Measurements from ENCODE around the gene COG5. TPM values are rescaled to one million over a fixed set of nuclear protein-coding genes. Genes with fewer than 3 reads are reported as not detected.

The COG5 gene
- total and polyA plus RNA-seq, 2 of the 4 experiments (the other 2 are of a cell fraction) = 18.5 to 27.4 TPM

- H2BK20ac ChIP-seq (ENCODE audit: low read depth, low read length) = no peak overlapping the region
- no peak overlapping the region for H3K4me2 ChIP-seq (ENCODE audit: low read depth, low read length)
- in situ Hi-C loops (cut with MboI; ENCODE audit: low sequenced_read_pairs) = no loop called here
- dilution Hi-C loops (cut with HindIII; ENCODE audit: low sequenced_read_pairs, unreplicated experiment) = no loop called here
- peaks cover 6% of the 10 kb centered on the region for H3K9me1 ChIP-seq (ENCODE audit: insufficient read depth, low read length)
- H3K36me3 ChIP-seq (ENCODE audit: control insufficient read depth, insufficient read depth, low read length) = peaks cover 22% of the 10 kb centered on the region
- TF ChIP-seq NFE2L2 (IDR thresholded peaks at IDR 0.05; ENCODE audit: low read depth, low read length) (no peak), MXI1 (IDR thresholded peaks at IDR 0.05; ENCODE audit: borderline replicate concordance, low read depth, low read length) (no peak), MAZ (IDR thresholded peaks at IDR 0.05; ENCODE audit: borderline replicate concordance, low read depth, low read length) (no peak), RCOR1 (IDR thresholded peaks at IDR 0.05; ENCODE audit: insufficient replicate concordance, low read length) (no peak), RFX5 (IDR thresholded peaks at IDR 0.05; ENCODE audit: low read depth, low read length) (no peak), RAD21 (IDR thresholded peaks at IDR 0.05; ENCODE audit: low read length) (no peak), ELK1 (IDR thresholded peaks at IDR 0.05; ENCODE audit: borderline replicate concordance, low read depth, low read length) (no peak), MAFK (IDR thresholded peaks at IDR 0.05; ENCODE audit: low read depth, low read length) (no peak), BHLHE40 (IDR thresholded peaks at IDR 0.05; ENCODE audit: low read depth, low read length) (no peak), POLR2A (IDR thresholded peaks at IDR 0.05; ENCODE audit: low read depth, low read length) (no peak), CHD1 (IDR thresholded peaks at IDR 0.05; ENCODE audit: low read depth, low read length) (no peak), SMC3 (IDR thresholded peaks at IDR 0.05; ENCODE audit: low read depth, low read length) (no peak), CTCF (conservative IDR thresholded peaks at IDR 0.05; ENCODE audit: low read depth, low read length) (no peak), FOS (IDR thresholded peaks at IDR 0.05; ENCODE audit: low read depth, low read length) (no peak), CEBPB (IDR thresholded peaks at IDR 0.05; ENCODE audit: low read depth, low read length) (no peak)
- TF ChIP-seq, protein P1, sequence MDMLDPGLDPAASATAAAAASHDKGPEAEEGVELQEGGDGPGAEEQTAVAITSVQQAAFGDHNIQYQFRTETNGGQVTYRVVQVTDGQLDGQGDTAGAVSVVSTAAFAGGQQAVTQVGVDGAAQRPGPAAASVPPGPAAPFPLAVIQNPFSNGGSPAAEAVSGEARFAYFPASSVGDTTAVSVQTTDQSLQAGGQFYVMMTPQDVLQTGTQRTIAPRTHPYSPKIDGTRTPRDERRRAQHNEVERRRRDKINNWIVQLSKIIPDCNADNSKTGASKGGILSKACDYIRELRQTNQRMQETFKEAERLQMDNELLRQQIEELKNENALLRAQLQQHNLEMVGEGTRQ (IDR thresholded peaks at IDR 0.05; ENCODE audit: low read depth, low read length) = no peak
- no peaks in the 10 kb centered on the region for H3K9me3 ChIP-seq (ENCODE audit: control insufficient read depth, insufficient read depth, low read length)
- no peak overlapping the region for H2BK5ac ChIP-seq (ENCODE audit: low read depth, low read length, poor library complexity, severe bottlenecking)
- H3K79me1 ChIP-seq (ENCODE audit: low read depth in 1 of 2, low read length in 2 of 2) = no peaks in the 10 kb centered on the region
- no peak overlapping the region for H3K27ac ChIP-seq (ENCODE audit: insufficient read depth, low read length)
- BruUV-seq (replicated peaks) = no TSS peak
- H2BK120ac ChIP-seq (ENCODE audit: low read depth, low read length) = no peak overlapping the region
- no peak for ATAC-seq (ENCODE audit: low read depth)
- H3K27me3 ChIP-seq (ENCODE audit: control insufficient read depth, insufficient read depth, low read length) = no peaks in the 10 kb centered on the region
- H3K23ac ChIP-seq (ENCODE audit: low read depth, low read length) = no peak overlapping the region
- no peak overlapping the region for H4K5ac ChIP-seq (ENCODE audit: low read depth, low read length)
- H2AFZ ChIP-seq (replicated peaks; ENCODE audit: low read length, poor library complexity) = no peak overlapping the region
- CTCF ChIA-PET = no interaction called here
- no peak overlapping the region for H3K4me3 ChIP-seq (ENCODE audit: insufficient read depth, low read depth, low read length)
- H3K14ac ChIP-seq (replicated peaks; ENCODE audit: low read depth, low read length) = no peak overlapping the region
- no peak overlapping the region for H2BK15ac ChIP-seq (ENCODE audit: low read depth, low read length)
- no peak overlapping the region for H3K9ac ChIP-seq (ENCODE audit: low read depth, low read length)
- no peaks in the 10 kb centered on the region for H4K20me1 ChIP-seq (ENCODE audit: insufficient read depth, low read length)
- POLR2A ChIA-PET (ENCODE audit: unreplicated experiment) = no interaction called here
- no peak overlapping the region for H3K18ac ChIP-seq (ENCODE audit: low read depth, low read length)
- H3K4me1 ChIP-seq (ENCODE audit: control insufficient read depth, insufficient read depth, low read length) = peaks cover 4% of the 10 kb centered on the region; the same call in 1 of the 2 replicates
- no peak overlapping the region for H3K4ac ChIP-seq (ENCODE audit: low read depth, low read length)
- H4K91ac ChIP-seq (ENCODE audit: insufficient read depth, low read depth, low read length) = no peak overlapping the region
- no peak overlapping the region for H2AK9ac ChIP-seq (replicated peaks; ENCODE audit: low read depth, low read length, poor library complexity)
- no peak overlapping the region for H4K8ac ChIP-seq (ENCODE audit: low read depth in 2 of 2, low read length in 2 of 2)
- no CpG with 5 or more reads among the region's 5 CpGs for WGBS, 2 experiments (ENCODE audit: extremely low coverage in 2 of 2, insufficient read length in 1 of 2)
- H3K56ac ChIP-seq (ENCODE audit: extremely low read depth, insufficient read depth, low read length) = no peak overlapping the region
- no peak overlapping the region for H2AK5ac ChIP-seq (ENCODE audit: low read depth, low read length)
- intact Hi-C loops (cut with micrococcal nuclease) = loop anchor here (10.0 kb wide), 1 partner anchor 667 kb away; no protein-coding TSS in a partner anchor
- DNase-seq = no peak
Measured at GRCh38 chr7:107207459-107207858, 356.3 kb downstream of the COG5 start.

All from IMR-90 (cell line).